ENCODE measurements around the gene CCDC134. TPM values are rescaled to one million over a fixed set of nuclear protein-coding genes. Genes with fewer than 3 reads are reported as not detected.

CCDC134 gene
- polyA plus RNA-seq, 1 donor from 2014 or later: 2.2 TPM

- no peak overlapping the region for H3K27ac ChIP-seq (ENCODE audit: low read length)
- H3K9me3 ChIP-seq (ENCODE audit: low read length): no peaks in the 10 kb centered on the region
Observed at GRCh38 chr22:41782316-41782715, 18.2 kb upstream of the CCDC134 start.

DNA sequence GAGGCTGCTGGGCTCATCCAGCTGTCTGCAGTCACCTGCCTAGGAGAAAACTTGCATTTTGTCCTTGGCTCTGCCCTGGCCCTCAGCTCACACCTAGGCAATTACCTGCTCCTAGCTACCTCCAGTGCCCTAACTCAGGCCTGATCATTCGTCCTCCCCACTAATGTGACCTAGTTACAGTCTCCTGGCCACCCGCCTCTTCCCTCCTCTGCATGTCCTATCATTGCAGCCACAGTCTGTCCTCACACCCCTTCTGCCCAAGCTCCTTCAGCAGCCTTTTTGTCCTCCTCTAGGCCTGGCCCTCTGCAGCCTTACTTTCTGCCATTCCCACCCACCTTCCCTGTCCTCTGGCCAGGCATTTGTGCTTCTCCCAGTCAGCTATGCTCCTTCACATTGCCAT lies 17.7 kb upstream of the CCDC134 start:
- no peaks in the 10 kb centered on the region for H3K79me2 ChIP-seq (replicated peaks; ENCODE audit: insufficient read depth, low read length)
- H3K27ac ChIP-seq (ENCODE audit: low read length): no peak overlapping the region
- no peak overlapping the region for H3K4me3 ChIP-seq (ENCODE audit: low read length)
- no peaks in the 10 kb centered on the region for H3K9me3 ChIP-seq (ENCODE audit: low read length)
- no peaks in the 10 kb centered on the region for H4K20me1 ChIP-seq (ENCODE audit: insufficient read depth)
- no peak overlapping the region for H3K9ac ChIP-seq (ENCODE audit: low read length)
- no peaks in the 10 kb centered on the region for H3K27me3 ChIP-seq (ENCODE audit: insufficient read depth, low read depth, low read length)
- H3F3A ChIP-seq (ENCODE audit: insufficient read depth, low read length, poor library complexity, severe bottlenecking): no peaks in the 10 kb centered on the region
- no peak overlapping the region for H3K4me2 ChIP-seq (ENCODE audit: low read length)
- H3K9me2 ChIP-seq (ENCODE audit: insufficient read depth, low read length): no peaks in the 10 kb centered on the region
- H3K36me3 ChIP-seq (ENCODE audit: insufficient read depth, low read length): no peaks in the 10 kb centered on the region
- H2AFZ ChIP-seq (ENCODE audit: low read depth, low read length): no peak overlapping the region
- TF ChIP-seq REST (IDR thresholded peaks at IDR 0.05; ENCODE audit: borderline replicate concordance) (no peak), EZH2 (IDR thresholded peaks at IDR 0.05; ENCODE audit: borderline replicate concordance, insufficient read depth, low read length, poor library complexity, severe bottlenecking) (no peak), SMC3 (conservative IDR thresholded peaks at IDR 0.05; ENCODE audit: poor library complexity) (no peak), POLR2AphosphoS5 (IDR thresholded peaks at IDR 0.05) (no peak), RAD21 (conservative IDR thresholded peaks at IDR 0.05) (no peak), EP300 (conservative IDR thresholded peaks at IDR 0.05; ENCODE audit: poor library complexity, severe bottlenecking) (no peak), MXI1 (conservative IDR thresholded peaks at IDR 0.05; ENCODE audit: poor library complexity, severe bottlenecking) (no peak), TAF1 (IDR thresholded peaks at IDR 0.05; ENCODE audit: low read depth) (no peak)

More at GRCh38 chr22:41782316-41782715, 18.2 kb upstream of the CCDC134 start:
- Histone ChIP-seq H3K36me3 (ENCODE audit: insufficient read depth, low read length) (no peaks in the 10 kb centered on the region), H4K20me1 (ENCODE audit: insufficient read depth) (no peaks in the 10 kb centered on the region), H3K9ac (ENCODE audit: low read length) (no peak overlapping the region), H3K27me3 (ENCODE audit: insufficient read depth, low read depth, low read length) (no peaks in the 10 kb centered on the region), H3K9me2 (ENCODE audit: insufficient read depth, low read length) (no peaks in the 10 kb centered on the region), H2AFZ (ENCODE audit: low read depth, low read length) (no peak overlapping the region), H3K4me2 (ENCODE audit: low read length) (no peak overlapping the region), H3K79me2 (replicated peaks; ENCODE audit: insufficient read depth, low read length) (no peaks in the 10 kb centered on the region), H3K4me3 (ENCODE audit: low read length) (no peak overlapping the region), H3F3A (ENCODE audit: insufficient read depth, low read length, poor library complexity, severe bottlenecking) (no peaks in the 10 kb centered on the region)
- TF ChIP-seq, protein P1, sequence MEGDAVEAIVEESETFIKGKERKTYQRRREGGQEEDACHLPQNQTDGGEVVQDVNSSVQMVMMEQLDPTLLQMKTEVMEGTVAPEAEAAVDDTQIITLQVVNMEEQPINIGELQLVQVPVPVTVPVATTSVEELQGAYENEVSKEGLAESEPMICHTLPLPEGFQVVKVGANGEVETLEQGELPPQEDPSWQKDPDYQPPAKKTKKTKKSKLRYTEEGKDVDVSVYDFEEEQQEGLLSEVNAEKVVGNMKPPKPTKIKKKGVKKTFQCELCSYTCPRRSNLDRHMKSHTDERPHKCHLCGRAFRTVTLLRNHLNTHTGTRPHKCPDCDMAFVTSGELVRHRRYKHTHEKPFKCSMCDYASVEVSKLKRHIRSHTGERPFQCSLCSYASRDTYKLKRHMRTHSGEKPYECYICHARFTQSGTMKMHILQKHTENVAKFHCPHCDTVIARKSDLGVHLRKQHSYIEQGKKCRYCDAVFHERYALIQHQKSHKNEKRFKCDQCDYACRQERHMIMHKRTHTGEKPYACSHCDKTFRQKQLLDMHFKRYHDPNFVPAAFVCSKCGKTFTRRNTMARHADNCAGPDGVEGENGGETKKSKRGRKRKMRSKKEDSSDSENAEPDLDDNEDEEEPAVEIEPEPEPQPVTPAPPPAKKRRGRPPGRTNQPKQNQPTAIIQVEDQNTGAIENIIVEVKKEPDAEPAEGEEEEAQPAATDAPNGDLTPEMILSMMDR (IDR thresholded peaks at IDR 0.05; ENCODE audit: poor library complexity, severe bottlenecking): no peak
- TF ChIP-seq TAF1 (IDR thresholded peaks at IDR 0.05; ENCODE audit: low read depth): no peak
- no peak for TF ChIP-seq POLR2AphosphoS5 (IDR thresholded peaks at IDR 0.05)
- no peak for TF ChIP-seq EZH2 (IDR thresholded peaks at IDR 0.05; ENCODE audit: borderline replicate concordance, insufficient read depth, low read length, poor library complexity, severe bottlenecking)
- TF ChIP-seq SMC3 (conservative IDR thresholded peaks at IDR 0.05; ENCODE audit: poor library complexity): no peak
- TF ChIP-seq MXI1 (conservative IDR thresholded peaks at IDR 0.05; ENCODE audit: poor library complexity, severe bottlenecking): no peak
- TF ChIP-seq RAD21 (conservative IDR thresholded peaks at IDR 0.05): no peak
- no peak for TF ChIP-seq EP300 (conservative IDR thresholded peaks at IDR 0.05; ENCODE audit: poor library complexity, severe bottlenecking)
- no peak for TF ChIP-seq REST (IDR thresholded peaks at IDR 0.05; ENCODE audit: borderline replicate concordance)
